ENCODE data around the gene ATRNL1. TPM values are rescaled to one million over a fixed set of nuclear protein-coding genes. Genes with fewer than 3 reads are reported as not detected.

Gene ATRNL1
- polyA plus RNA-seq, 1 donor from 2014 or later, result 47.8 TPM

GRCh38 chr10:115856580-115856979 lies 763.4 kb downstream of the ATRNL1 start:
- TF ChIP-seq CTCF (IDR thresholded peaks at IDR 0.05; ENCODE audit: poor library complexity, severe bottlenecking), result no peak
- TF ChIP-seq REST (IDR thresholded peaks at IDR 0.05; ENCODE audit: borderline replicate concordance), result no peak
- TF ChIP-seq RAD21 (conservative IDR thresholded peaks at IDR 0.05), result no peak
- no peak for TF ChIP-seq EP300 (conservative IDR thresholded peaks at IDR 0.05; ENCODE audit: poor library complexity, severe bottlenecking)
- TF ChIP-seq TAF1 (IDR thresholded peaks at IDR 0.05; ENCODE audit: low read depth), result no peak
- no peak for TF ChIP-seq EZH2 (IDR thresholded peaks at IDR 0.05; ENCODE audit: borderline replicate concordance, insufficient read depth, low read length, poor library complexity, severe bottlenecking)
- no peak for TF ChIP-seq SMC3 (conservative IDR thresholded peaks at IDR 0.05; ENCODE audit: poor library complexity)
- TF ChIP-seq MXI1 (conservative IDR thresholded peaks at IDR 0.05; ENCODE audit: poor library complexity, severe bottlenecking), result no peak
- no peak for TF ChIP-seq POLR2AphosphoS5 (IDR thresholded peaks at IDR 0.05)
- Histone ChIP-seq H2AFZ (ENCODE audit: low read depth, low read length) (no peak overlapping the region), H3K4me2 (ENCODE audit: low read length) (no peak overlapping the region), H3K4me3 (ENCODE audit: low read length) (no peak overlapping the region), H3K36me3 (ENCODE audit: insufficient read depth, low read length) (no peaks in the 10 kb centered on the region), H3K9me2 (ENCODE audit: insufficient read depth, low read length) (no peaks in the 10 kb centered on the region), H3K27me3 (ENCODE audit: insufficient read depth, low read depth, low read length) (no peaks in the 10 kb centered on the region), H3K9me3 (ENCODE audit: low read length) (no peaks in the 10 kb centered on the region), H3K27ac (ENCODE audit: low read length) (no peak overlapping the region), H3K79me2 (replicated peaks; ENCODE audit: insufficient read depth, low read length) (no peaks in the 10 kb centered on the region), H3K9ac (ENCODE audit: low read length) (no peak overlapping the region), H4K20me1 (ENCODE audit: insufficient read depth) (no peaks in the 10 kb centered on the region), H3F3A (ENCODE audit: insufficient read depth, low read length, poor library complexity, severe bottlenecking) (no peaks in the 10 kb centered on the region)

- no peaks in the 10 kb centered on the region for H3K9me2 ChIP-seq (ENCODE audit: insufficient read depth, low read length)
- no peaks in the 10 kb centered on the region for H3K27me3 ChIP-seq (ENCODE audit: insufficient read depth, low read depth, low read length)
- no peak overlapping the region for H3K4me2 ChIP-seq (ENCODE audit: low read length)
- H3K9me3 ChIP-seq (ENCODE audit: low read length), result no peaks in the 10 kb centered on the region
- TF ChIP-seq POLR2AphosphoS5 (IDR thresholded peaks at IDR 0.05) (no peak), TAF1 (IDR thresholded peaks at IDR 0.05; ENCODE audit: low read depth) (no peak), MXI1 (conservative IDR thresholded peaks at IDR 0.05; ENCODE audit: poor library complexity, severe bottlenecking) (no peak), CTCF (IDR thresholded peaks at IDR 0.05; ENCODE audit: poor library complexity, severe bottlenecking) (no peak), EZH2 (IDR thresholded peaks at IDR 0.05; ENCODE audit: borderline replicate concordance, insufficient read depth, low read length, poor library complexity, severe bottlenecking) (no peak), REST (IDR thresholded peaks at IDR 0.05; ENCODE audit: borderline replicate concordance) (no peak), SMC3 (conservative IDR thresholded peaks at IDR 0.05; ENCODE audit: poor library complexity) (no peak)
- no peaks in the 10 kb centered on the region for H3F3A ChIP-seq (ENCODE audit: insufficient read depth, low read length, poor library complexity, severe bottlenecking)
- H3K79me2 ChIP-seq (replicated peaks; ENCODE audit: insufficient read depth, low read length), result no peaks in the 10 kb centered on the region
- no peak overlapping the region for H3K9ac ChIP-seq (ENCODE audit: low read length)
- no peak overlapping the region for H3K4me3 ChIP-seq (ENCODE audit: low read length)
- no peak overlapping the region for H3K27ac ChIP-seq (ENCODE audit: low read length)
- H2AFZ ChIP-seq (ENCODE audit: low read depth, low read length), result no peak overlapping the region
- H4K20me1 ChIP-seq (ENCODE audit: insufficient read depth), result no peaks in the 10 kb centered on the region
- H3K36me3 ChIP-seq (ENCODE audit: insufficient read depth, low read length), result no peaks in the 10 kb centered on the region
Observed at GRCh38 chr10:115857856-115858255, 764.7 kb downstream of the ATRNL1 start.
